Skeletal muscle satellite cell (primary cell): ENCODE data around the gene PLXNA1.

Experiments used
- H3K27me3 ChIP-seq: 2 replicates; pipeline ENCODE4 v1.7.0; 2013; ENCODE audit warnings: low read length; ENCODE audit not compliant: control insufficient read depth, insufficient read depth
- H3K36me3 ChIP-seq: 2 replicates; pipeline ENCODE4 v1.7.0; 2013; ENCODE audit warnings: mild to moderate bottlenecking, control low read depth, low read length; ENCODE audit not compliant: insufficient read depth
- H3K4me1 ChIP-seq: 2 replicates; pipeline ENCODE4 v1.7.0; 2013; ENCODE audit warnings: low read length; ENCODE audit not compliant: control insufficient read depth, insufficient read depth
- H3K4me2 ChIP-seq: 2 replicates; pipeline ENCODE4 v1.7.0; 2013; ENCODE audit warnings: mild to moderate bottlenecking, low read length
- H3K4me3 ChIP-seq: 2 replicates; pipeline ENCODE4 v1.7.0; 2013; ENCODE audit warnings: low read length
- H3K9ac ChIP-seq: 2 replicates; pipeline ENCODE4 v1.7.0; 2013; ENCODE audit warnings: mild to moderate bottlenecking, low read depth, low read length, moderate library complexity
- H3K9me3 ChIP-seq: replicated peaks from 2 replicates; pipeline ENCODE4 v1.7.0; 2013; ENCODE audit warnings: mild to moderate bottlenecking, control low read depth, low read length

The PLXNA1 gene

GRCh38 chr3:126972866-126973265 is 10.0 kb upstream of the PLXNA1 start:
- peaks cover 14% of the 10 kb centered on the region for H3K9me3 ChIP-seq
- no peak overlapping the region for H3K4me2 ChIP-seq
- H3K4me1 ChIP-seq = peaks cover 28% of the 10 kb centered on the region
- no peaks in the 10 kb centered on the region for H3K36me3 ChIP-seq
- H3K27me3 ChIP-seq = no peaks in the 10 kb centered on the region
- H3K4me3 ChIP-seq = no peak overlapping the region
- H3K9ac ChIP-seq = no peak overlapping the region

DNA sequence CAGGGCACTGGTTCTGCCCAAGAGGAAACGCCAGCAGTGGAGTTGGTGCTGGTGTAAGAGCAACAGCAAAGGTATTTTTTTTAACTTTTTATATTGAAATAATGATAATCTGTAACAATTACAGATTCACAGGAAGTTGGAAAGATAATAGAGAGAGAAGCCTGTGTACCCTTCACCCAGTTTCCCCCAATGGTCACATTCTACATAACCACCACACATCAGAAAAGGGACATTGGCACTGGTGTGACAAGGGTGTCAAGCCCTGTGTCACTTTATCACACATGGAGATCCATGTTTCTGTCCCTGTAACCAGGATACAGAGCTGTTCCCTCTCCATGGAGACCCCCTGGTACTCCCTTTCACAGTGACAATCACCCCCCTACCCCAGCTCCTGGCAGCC is 9.1 kb upstream of the PLXNA1 start:
- Histone ChIP-seq H3K4me2 (no peak overlapping the region), H3K4me3 (no peak overlapping the region), H3K36me3 (no peaks in the 10 kb centered on the region), H3K9me3 (peaks cover 14% of the 10 kb centered on the region), H3K9ac (no peak overlapping the region), H3K27me3 (no peaks in the 10 kb centered on the region), H3K4me1 (peaks cover 30% of the 10 kb centered on the region)

- Histone ChIP-seq H3K4me1 (peaks cover 26% of the 10 kb centered on the region), H3K4me2 (no peak overlapping the region), H3K9ac (no peak overlapping the region), H3K27me3 (no peaks in the 10 kb centered on the region), H3K36me3 (no peaks in the 10 kb centered on the region), H3K9me3 (peaks cover 14% of the 10 kb centered on the region), H3K4me3 (no peak overlapping the region)
Measured at GRCh38 chr3:126974756-126975155, 8.2 kb upstream of the PLXNA1 start.

GRCh38 chr3:126976906-126977305 is 6.0 kb upstream of the PLXNA1 start:
- Histone ChIP-seq H3K9ac (no peak overlapping the region), H3K4me2 (no peak overlapping the region)

DNA sequence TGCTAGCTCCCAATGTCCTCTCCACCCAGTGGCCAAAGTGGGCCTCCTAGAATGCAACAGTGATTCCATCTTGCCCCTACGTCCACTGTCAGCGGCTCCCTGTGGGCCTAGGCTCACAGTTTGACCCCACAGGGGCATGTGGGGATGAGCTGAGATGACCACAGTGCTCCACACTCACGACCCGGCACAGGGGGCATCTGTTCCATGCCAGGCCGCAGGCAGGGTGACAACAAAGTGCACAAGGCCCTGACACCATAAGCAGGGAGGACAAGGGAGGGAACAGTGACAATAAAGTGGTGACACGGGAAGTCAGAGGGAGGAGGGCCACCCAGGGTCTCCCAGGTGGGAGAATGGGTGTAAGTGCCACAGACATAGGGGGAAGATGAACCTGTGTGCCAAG is 5.1 kb upstream of the PLXNA1 start:
- H3K9ac ChIP-seq = no peak overlapping the region
- H3K27me3 ChIP-seq = no peaks in the 10 kb centered on the region
- H3K36me3 ChIP-seq = no peaks in the 10 kb centered on the region

More at GRCh38 chr3:126976906-126977305, 6.0 kb upstream of the PLXNA1 start:
- Histone ChIP-seq H3K4me3 (no peak overlapping the region), H3K4me1 (peaks cover 13% of the 10 kb centered on the region), H3K27me3 (no peaks in the 10 kb centered on the region), H3K36me3 (no peaks in the 10 kb centered on the region), H3K9me3 (peaks cover 14% of the 10 kb centered on the region)

GRCh38 chr3:126978291-126978690 is 4.6 kb upstream of the PLXNA1 start:
- Histone ChIP-seq H3K9ac (no peak overlapping the region), H3K9me3 (peaks cover 14% of the 10 kb centered on the region), H3K4me2 (no peak overlapping the region), H3K4me1 (peaks cover 12% of the 10 kb centered on the region), H3K27me3 (no peaks in the 10 kb centered on the region), H3K4me3 (no peak overlapping the region), H3K36me3 (no peaks in the 10 kb centered on the region)

More for the DNA sequence above, 5.1 kb upstream of the PLXNA1 start:
- no peak overlapping the region for H3K4me2 ChIP-seq
- peaks cover 12% of the 10 kb centered on the region for H3K4me1 ChIP-seq
- H3K4me3 ChIP-seq = no peak overlapping the region
- peaks cover 14% of the 10 kb centered on the region for H3K9me3 ChIP-seq

DNA sequence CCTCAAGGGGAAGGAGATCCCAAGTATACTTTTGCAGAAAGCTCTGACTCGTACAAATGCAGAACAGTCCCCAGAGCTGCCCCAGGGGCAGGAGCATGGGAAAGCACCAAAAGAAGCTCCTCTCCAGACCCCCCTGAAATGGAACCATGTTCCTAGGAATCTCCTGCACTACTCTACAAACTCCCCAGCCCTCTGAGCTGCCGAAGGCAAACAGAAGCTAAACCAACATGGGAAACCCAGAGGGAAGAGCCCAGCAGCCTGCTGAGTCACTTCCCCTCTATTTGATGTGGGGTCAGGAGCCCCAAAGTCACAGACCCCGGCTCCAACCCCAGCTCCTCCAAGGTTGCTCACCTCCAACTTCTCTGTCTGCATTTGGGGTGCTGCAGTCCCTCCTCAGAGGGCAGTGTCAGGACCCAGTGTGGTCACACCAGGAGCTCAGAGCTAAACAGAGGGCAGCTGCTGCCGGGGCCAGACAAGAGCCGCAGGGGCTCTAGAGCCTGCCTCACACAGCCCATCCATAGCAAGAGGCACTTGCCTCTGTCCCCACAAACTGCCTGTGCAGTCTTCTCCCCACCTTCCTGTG is 3.8 kb upstream of the PLXNA1 start:
- Histone ChIP-seq H3K4me1 (peaks cover 12% of the 10 kb centered on the region), H3K4me3 (no peak overlapping the region), H3K4me2 (no peak overlapping the region), H3K27me3 (no peaks in the 10 kb centered on the region), H3K9ac (no peak overlapping the region), H3K36me3 (no peaks in the 10 kb centered on the region), H3K9me3 (peaks cover 10% of the 10 kb centered on the region)

DNA sequence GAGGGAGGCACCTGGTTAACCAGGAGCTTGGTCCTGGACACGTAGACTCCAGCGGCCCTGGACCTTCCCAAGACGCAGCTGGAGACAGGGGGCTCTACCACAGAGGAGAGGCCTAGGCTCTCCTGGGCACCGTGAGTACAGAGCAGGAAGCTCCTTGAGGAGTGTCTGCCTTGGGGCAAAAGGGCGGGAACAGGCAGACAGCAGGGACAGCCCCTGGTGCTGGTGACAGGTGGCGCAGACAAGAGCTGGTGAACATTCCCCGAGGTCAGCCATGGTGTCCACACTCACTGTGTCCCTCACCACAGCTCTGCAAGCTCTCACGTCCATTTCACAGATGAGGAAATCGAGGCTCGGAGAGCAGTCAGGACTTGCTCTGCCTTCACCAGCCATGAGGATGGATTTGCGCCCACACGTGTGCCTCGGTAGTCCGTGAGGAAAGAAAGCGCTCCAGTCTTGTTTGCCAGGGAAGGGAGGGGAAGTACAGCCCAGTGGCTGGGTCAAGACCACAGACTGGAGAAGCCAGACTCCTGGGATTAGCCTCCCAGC is 2.6 kb upstream of the PLXNA1 start:
- Histone ChIP-seq H3K4me2 (no peak overlapping the region), H3K9ac (no peak overlapping the region), H3K9me3 (no peaks in the 10 kb centered on the region), H3K4me3 (no peak overlapping the region), H3K27me3 (no peaks in the 10 kb centered on the region), H3K4me1 (peaks cover 23% of the 10 kb centered on the region), H3K36me3 (no peaks in the 10 kb centered on the region)

GRCh38 chr3:126982126-126982470 is 817 bp upstream of the PLXNA1 start:
- Histone ChIP-seq H3K4me1 (peaks cover 32% of the 10 kb centered on the region), H3K4me2 (peak overlapping the region; percentile 97), H3K9me3 (no peaks in the 10 kb centered on the region), H3K9ac (peak overlapping the region; percentile 74), H3K36me3 (no peaks in the 10 kb centered on the region), H3K27me3 (no peaks in the 10 kb centered on the region), H3K4me3 (peak overlapping the region; percentile 77)

GRCh38 chr3:126983276-126983652 is 349 bp downstream of the PLXNA1 start:
- Histone ChIP-seq H3K9ac (peak overlapping the region; percentile 94), H3K4me1 (peaks cover 32% of the 10 kb centered on the region), H3K4me2 (peak overlapping the region; percentile 96), H3K27me3 (no peaks in the 10 kb centered on the region), H3K4me3 (peak overlapping the region; percentile 85), H3K9me3 (no peaks in the 10 kb centered on the region), H3K36me3 (no peaks in the 10 kb centered on the region)

DNA sequence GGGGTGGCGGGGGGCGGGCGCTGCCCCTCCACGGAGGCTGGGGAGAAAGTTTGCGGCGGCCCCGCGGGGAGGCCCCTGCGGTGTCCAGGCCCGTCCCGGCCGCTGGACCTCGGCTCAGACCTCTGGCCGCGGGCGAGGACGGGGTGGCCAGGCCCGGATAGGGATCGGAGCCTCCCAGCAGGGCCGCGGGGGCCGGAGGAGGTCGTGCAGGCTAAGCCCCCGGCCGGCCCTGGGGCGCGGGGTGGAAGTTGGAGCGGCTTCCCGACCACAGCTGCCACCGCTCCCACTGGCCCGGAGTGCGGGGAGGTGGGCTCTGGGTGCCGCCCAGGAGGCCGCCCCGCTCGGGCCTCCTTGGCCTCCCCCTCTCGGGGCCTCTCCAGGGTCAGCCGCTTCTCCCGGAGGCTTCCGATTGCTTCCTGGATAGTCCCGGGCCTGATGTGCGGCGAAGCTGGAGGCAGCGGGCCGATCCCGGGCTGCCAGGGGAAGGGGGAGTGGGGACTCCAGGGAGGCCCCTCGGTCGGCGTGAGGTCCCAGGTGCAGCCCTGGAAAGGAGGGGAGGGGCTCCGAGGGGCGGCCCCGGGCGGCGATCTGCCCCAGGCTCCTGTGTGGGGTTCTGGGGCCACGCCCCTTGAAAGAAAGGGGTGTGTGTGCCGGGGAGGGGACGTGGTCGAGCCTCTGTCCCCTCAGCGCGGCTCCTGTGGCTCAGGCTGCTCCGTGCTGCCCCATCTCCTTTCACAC is 907 bp downstream of the PLXNA1 start:
- H3K9me3 ChIP-seq = no peaks in the 10 kb centered on the region
- peak overlapping the region; percentile 85 for H3K4me3 ChIP-seq
- H3K4me2 ChIP-seq = peak overlapping the region; percentile 96
- H3K9ac ChIP-seq = peak overlapping the region; percentile 94
- H3K36me3 ChIP-seq = peaks cover 1% of the 10 kb centered on the region
- no peaks in the 10 kb centered on the region for H3K27me3 ChIP-seq
- H3K4me1 ChIP-seq = peaks cover 30% of the 10 kb centered on the region
